ENCODE data around the gene C6orf89.

GRCh38 chr6:36929152-36929551 lies 43.4 kb downstream of the C6orf89 start:
- TF ChIP-seq CTCF (IDR thresholded peaks at IDR 0.05; ENCODE audit: low read length) (no peak), EZH2 (IDR thresholded peaks at IDR 0.05; ENCODE audit: borderline replicate concordance, low read length) (no peak)

All from OCI-LY1 (cell line).